ENCODE measurements around the gene IP6K3. TPM values are rescaled to one million over a fixed set of nuclear protein-coding genes. Genes with fewer than 3 reads are reported as not detected.
A peak's percentile ranks its signal among the peaks of the same experiment; 100 is the strongest.

IP6K3 gene
- polyA plus RNA-seq, 3 donors = not detected

- Histone ChIP-seq H4K20me1 (ENCODE audit: insufficient read depth, low read length) (no peaks in the 10 kb centered on the region), H3K79me2 (ENCODE audit: insufficient read depth, low read length) (no peaks in the 10 kb centered on the region), H3K27me3 (ENCODE audit: control insufficient read depth in 2 of 2, insufficient read depth in 2 of 2, low read length in 2 of 2) (no peaks in the 10 kb centered on the region), H3K4me3 (replicated peaks in 1 of 3; ENCODE audit: low read depth in 2 of 3, low read length in 3 of 3) (no peak overlapping the region), H3K36me3 (replicated peaks in 1 of 2; ENCODE audit: control insufficient read depth in 1 of 2, insufficient read depth in 2 of 2, low read length in 2 of 2) (no peaks in the 10 kb centered on the region), H3K4me1 (ENCODE audit: control insufficient read depth in 1 of 2, insufficient read depth in 2 of 2, low read length in 2 of 2) (no peaks in the 10 kb centered on the region), H3K9me3 (replicated peaks in 1 of 2; ENCODE audit: control insufficient read depth in 1 of 2, insufficient read depth in 1 of 2, low read length in 2 of 2) (no peaks in the 10 kb centered on the region), H3K27ac (ENCODE audit: low read depth in 1 of 2, low read length in 2 of 2) (no peak overlapping the region), H2AFZ (ENCODE audit: insufficient read depth, low read depth, low read length, poor library complexity, severe bottlenecking) (no peak overlapping the region), H3K4me2 (replicated peaks; ENCODE audit: extremely low read depth, low read length, poor library complexity, severe bottlenecking) (no peak overlapping the region), H3K9ac (ENCODE audit: insufficient read depth, low read length, poor library complexity, severe bottlenecking) (no peak overlapping the region)
- Mint-ChIP-seq H3K36me3 (peaks cover 6 to 30% of the 10 kb centered on the region in 2 donors), H3K4me3 (no peak overlapping the region), H3K9me3 (no peaks in the 10 kb centered on the region), H3K4me1 (no peaks in the 10 kb centered on the region), H3K27ac (peak overlapping the region in 1 of 7 donors; percentile 50), H3K27me3 (ENCODE audit: low read depth in 3 of 3) (peaks cover 0 to 4% (median 0%) of the 10 kb centered on the region in 3 donors)
- intact Hi-C loops (cut with micrococcal nuclease) = no loop called here
- TF ChIP-seq CTCF (IDR thresholded peaks at IDR 0.05) = no peak
- DNase-seq = no peak
- WGBS (ENCODE audit: insufficient coverage) = 94% methylated on average over 3 of the region's 3 CpGs
These were observed 75.0 kb downstream of the IP6K3 start for GRCh38 chr6:33671744-33672072.

Small RNAs within 50 kb of the gene (small RNA-seq; reads per million reads assigned to genes)
- gene MIR3934 (ENCODE audit: insufficient read length, low read depth) = not detected

Other genes starting within 250 kb of the IP6K3 start
- 10 to 100 TPM; 27.8 to 41.5 (median 34.0) TPM for gene BAK1, start 166.6 kb downstream of the IP6K3 start, polyA plus RNA-seq
- 1 to 10 TPM in 1 of 3 donors, not detected in 2; 1.8 TPM for gene ITPR3, start 125.6 kb downstream of the IP6K3 start, polyA plus RNA-seq
- gene UQCC2, start 35.2 kb downstream of the IP6K3 start, polyA plus RNA-seq = 10 to 100 TPM; 10.3 to 39.3 (median 37.2) TPM
- 10 to 100 TPM; 11.4 to 59.5 (median 13.8) TPM for gene LEMD2, start 42.2 kb upstream of the IP6K3 start, polyA plus RNA-seq
- not detected for gene MLN, start 57.1 kb upstream of the IP6K3 start, polyA plus RNA-seq

Measured in CD14-positive monocyte (primary cell).